ENCODE results near the gene DCT. TPM values are rescaled to one million over a fixed set of nuclear protein-coding genes. Genes with fewer than 3 reads are reported as not detected.

DCT gene
- total RNA-seq, 1 experiment from 2014 or later: 0.12 TPM

GRCh38 chr13:94394723-94395122 is 84.8 kb downstream of the DCT start (continued):
- TF ChIP-seq ZBTB33 (IDR thresholded peaks at IDR 0.05; ENCODE audit: extremely low read depth, insufficient replicate concordance, low read length) (no peak), CBX3 (IDR thresholded peaks at IDR 0.05; ENCODE audit: low read depth) (no peak), REST (IDR thresholded peaks at IDR 0.05; ENCODE audit: low read depth) (no peak)

GRCh38 chr13:94390881-94391280 is 88.6 kb downstream of the DCT start:
- CTCF ChIA-PET: no interaction called here
- H3K9me3 ChIP-seq (ENCODE audit: control insufficient read depth in 1 of 2, insufficient read depth in 1 of 2, low read depth in 1 of 2, low read length in 2 of 2): no peaks in the 10 kb centered on the region
- no peaks in the 10 kb centered on the region for H3K36me3 ChIP-seq (ENCODE audit: control insufficient read depth in 1 of 2, insufficient read depth in 2 of 2, low read length in 2 of 2)
- H4K20me1 ChIP-seq (ENCODE audit: insufficient read depth): no peaks in the 10 kb centered on the region
- H3K4me3 ChIP-seq (replicated peaks in 1 of 2; ENCODE audit: low read depth in 1 of 2, low read length in 2 of 2): no peak overlapping the region
- DNase-seq (ENCODE audit: low read depth, low spot score): no peak
- H3K9ac ChIP-seq (ENCODE audit: low read length): no peak overlapping the region
- H3K9me2 ChIP-seq (ENCODE audit: insufficient read depth): no peaks in the 10 kb centered on the region
- ATAC-seq: no peak
- H3K27me3 ChIP-seq (ENCODE audit: insufficient read depth, low read length): no peaks in the 10 kb centered on the region
- TF ChIP-seq CTCF (IDR thresholded peaks at IDR 0.05 in 2 of 3, conservative IDR thresholded peaks at IDR 0.05 in 1 of 3; ENCODE audit: borderline replicate concordance in 1 of 3, insufficient read depth in 1 of 3, low read depth in 2 of 3, low read length in 2 of 3) (no peak), ZFX (IDR thresholded peaks at IDR 0.05) (no peak), REST (IDR thresholded peaks at IDR 0.05; ENCODE audit: low read depth) (no peak), ZNF274 (IDR thresholded peaks at IDR 0.05; ENCODE audit: low read depth, low read length) (no peak), CBX3 (IDR thresholded peaks at IDR 0.05; ENCODE audit: low read depth) (no peak), ZBTB33 (IDR thresholded peaks at IDR 0.05; ENCODE audit: extremely low read depth, insufficient replicate concordance, low read length) (no peak)
- no peak overlapping the region for H3K4me2 ChIP-seq (ENCODE audit: low read length)
- no peak overlapping the region for H2AFZ ChIP-seq (ENCODE audit: low read depth, low read length, poor library complexity, severe bottlenecking)
- H3K4me1 ChIP-seq (ENCODE audit: control insufficient read depth in 1 of 2, insufficient read depth in 2 of 2, low read length in 2 of 2): no peaks in the 10 kb centered on the region
- intact Hi-C loops (cut with micrococcal nuclease): no loop called here
- no peak overlapping the region for H3K27ac ChIP-seq (ENCODE audit: low read depth, low read length)
- no peaks in the 10 kb centered on the region for H3K79me2 ChIP-seq (ENCODE audit: insufficient read depth, low read length)
- no TSS peak for BruUV-seq (replicated peaks)
- RAD21 ChIA-PET (ENCODE audit: low non-redundant PET in 1 of 2, low total read pairs in 2 of 2, uncharacterized antibody in 2 of 2, unreplicated experiment in 2 of 2): no interaction called here
- POLR2A ChIA-PET: no interaction called here

Measured in HCT116 (cell line).